MM.1S (cell line): ENCODE results near the gene OR4E2.

Experiments used
- CTCF ChIP-seq: fragments of 300-600 bp; sonication (generic); IDR thresholded peaks from 2 replicates; pipeline ENCODE4 v1.5.1; 2016; ENCODE audit warnings: antibody characterized with exemption, low read length, mixed read lengths
- EZH2 ChIP-seq: fragments of 300-600 bp; sonication (generic); optimal IDR thresholded peaks from 2 replicates; pipeline ENCODE3; 2017; ENCODE audit warnings: low read depth, mild to moderate bottlenecking, antibody characterized with exemption, low read length, mixed read lengths
- EZH2phosphoT487 ChIP-seq: fragments of 300-600 bp; sonication (generic); IDR thresholded peaks from 2 replicates; pipeline ENCODE4 v1.6.1; 2018; ENCODE audit warnings: antibody characterized with exemption, low read length

- TF ChIP-seq CTCF (no peak), EZH2 (no peak), EZH2phosphoT487 (no peak)
Observed at GRCh38 chr14:21714318-21714929, 60.8 kb downstream of the OR4E2 start.
